BLaER1 (cell line): ENCODE results near the gene SLC29A1.

Source experiments
- H3K27ac ChIP-seq: shearing (Covaris generic); formaldehyde crosslinking; 2 replicates; pipeline ENCODE4 v1.8.1; 2022
- H3K27me3 ChIP-seq: shearing (Covaris generic); formaldehyde crosslinking; 2 replicates; pipeline ENCODE4 v1.8.1; 2022
- H3K36me3 ChIP-seq: shearing (Covaris generic); formaldehyde crosslinking; 2 replicates; pipeline ENCODE4 v1.8.1; 2022
- H3K4me1 ChIP-seq: shearing (Covaris generic); formaldehyde crosslinking; 2 replicates; pipeline ENCODE4 v1.8.1; 2022
- H3K4me2 ChIP-seq: shearing (Covaris generic); formaldehyde crosslinking; 2 replicates; pipeline ENCODE4 v1.8.1; 2022
- H3K4me3 ChIP-seq: shearing (Covaris generic); formaldehyde crosslinking; 2 replicates; pipeline ENCODE4 v1.8.1; 2022
- H3K9ac ChIP-seq: shearing (Covaris generic); formaldehyde crosslinking; 2 replicates; pipeline ENCODE4 v1.8.1; 2022
- H3K9me3 ChIP-seq: shearing (Covaris generic); formaldehyde crosslinking; 2 replicates; pipeline ENCODE4 v1.8.1; 2022
- H4K20me1 ChIP-seq: shearing (Covaris generic); formaldehyde crosslinking; 2 replicates; pipeline ENCODE4 v1.8.1; 2022
- Cebpa-rat ChIP-seq: shearing (Covaris generic); IDR thresholded peaks from 2 replicates; pipeline ENCODE4 v1.8.1; 2022

SLC29A1 gene

GRCh38 chr6:44260011-44260410 is 36.6 kb downstream of the SLC29A1 start:
- H4K20me1 ChIP-seq = peaks cover 68% of the 10 kb centered on the region
- peaks cover 68% of the 10 kb centered on the region for H3K4me1 ChIP-seq
- no peak overlapping the region for H3K4me2 ChIP-seq
- H3K9ac ChIP-seq = 0 out of 2 replicates have a peak overlapping the region, but pooled peaks have one; percentile 23
- H3K9me3 ChIP-seq = no peaks in the 10 kb centered on the region
- TF ChIP-seq Cebpa-rat = no peak
- no peaks in the 10 kb centered on the region for H3K27me3 ChIP-seq
- H3K36me3 ChIP-seq = peaks cover 55% of the 10 kb centered on the region
- H3K4me3 ChIP-seq = no peak overlapping the region
- H3K27ac ChIP-seq = no peak overlapping the region

GRCh38 chr6:44260451-44261297 is 37.3 kb downstream of the SLC29A1 start:
- no peaks in the 10 kb centered on the region for H3K27me3 ChIP-seq
- no peak overlapping the region for H3K4me2 ChIP-seq
- 0 out of 2 replicates have a peak overlapping the region, but pooled peaks have one; percentile 23 for H3K9ac ChIP-seq
- H3K4me3 ChIP-seq = no peak overlapping the region
- H3K27ac ChIP-seq = no peak overlapping the region
- H3K4me1 ChIP-seq = peaks cover 63% of the 10 kb centered on the region
- H3K9me3 ChIP-seq = no peaks in the 10 kb centered on the region
- peaks cover 61% of the 10 kb centered on the region for H4K20me1 ChIP-seq
- H3K36me3 ChIP-seq = peaks cover 48% of the 10 kb centered on the region
- no peak for TF ChIP-seq Cebpa-rat

GRCh38 chr6:44261581-44261980 is 38.2 kb downstream of the SLC29A1 start:
- H4K20me1 ChIP-seq = peaks cover 52% of the 10 kb centered on the region
- H3K36me3 ChIP-seq = peaks cover 47% of the 10 kb centered on the region
- peaks cover 62% of the 10 kb centered on the region for H3K4me1 ChIP-seq

GRCh38 chr6:44262467-44263353 is 39.3 kb downstream of the SLC29A1 start:
- H4K20me1 ChIP-seq = peaks cover 50% of the 10 kb centered on the region
- no peak for TF ChIP-seq Cebpa-rat
- peak overlapping the region; percentile 89 for H3K27ac ChIP-seq
- peaks cover 59% of the 10 kb centered on the region for H3K4me1 ChIP-seq
- peak overlapping the region; percentile 98 for H3K4me3 ChIP-seq
- H3K9ac ChIP-seq = peak overlapping the region; percentile 85
- H3K4me2 ChIP-seq = peak overlapping the region; percentile 97
- H3K36me3 ChIP-seq = peaks cover 47% of the 10 kb centered on the region
- H3K27me3 ChIP-seq = no peaks in the 10 kb centered on the region
- H3K9me3 ChIP-seq = no peaks in the 10 kb centered on the region

More at GRCh38 chr6:44261581-44261980, 38.2 kb downstream of the SLC29A1 start:
- Histone ChIP-seq H3K9me3 (no peaks in the 10 kb centered on the region), H3K9ac (peak overlapping the region; percentile 85; the same call in 1 of the 2 replicates), H3K27me3 (no peaks in the 10 kb centered on the region), H3K4me3 (no peak overlapping the region), H3K27ac (0 out of 2 replicates have a peak overlapping the region, but pooled peaks have one; percentile 89), H3K4me2 (peak overlapping the region; percentile 97)
- TF ChIP-seq Cebpa-rat = no peak

GRCh38 chr6:44263354-44264100 is 40.1 kb downstream of the SLC29A1 start:
- Histone ChIP-seq H3K4me3 (peak overlapping the region; percentile 98), H3K27ac (peak overlapping the region; percentile 89), H3K27me3 (peaks cover 6% of the 10 kb centered on the region), H3K9me3 (no peaks in the 10 kb centered on the region), H3K4me2 (peak overlapping the region; percentile 97), H4K20me1 (peaks cover 47% of the 10 kb centered on the region), H3K4me1 (peaks cover 61% of the 10 kb centered on the region), H3K9ac (peak overlapping the region; percentile 85), H3K36me3 (peaks cover 41% of the 10 kb centered on the region)
- no peak for TF ChIP-seq Cebpa-rat

- H3K4me1 ChIP-seq = peaks cover 69% of the 10 kb centered on the region
- no peak for TF ChIP-seq Cebpa-rat
Measured at GRCh38 chr6:44264154-44265006, 41.0 kb downstream of the SLC29A1 start.

GRCh38 chr6:44265007-44265721 is 41.8 kb downstream of the SLC29A1 start, which contains the start of gene NFKBIE:
NFKBIE (minus strand) TSS chr6:44265551; CDS start chr6:44265346, 205 bp downstream.
- peaks cover 74% of the 10 kb centered on the region for H3K4me1 ChIP-seq
- peaks cover 51% of the 10 kb centered on the region for H4K20me1 ChIP-seq
- peak within 1 kb of the TSS; percentile 85 for H3K9ac ChIP-seq
- H3K36me3 ChIP-seq = peaks cover 26% of the 10 kb centered on the region
- H3K9me3 ChIP-seq = no peaks in the 10 kb centered on the region
- peaks cover 22% of the 10 kb centered on the region for H3K27me3 ChIP-seq
- H3K4me3 ChIP-seq = peak within 1 kb of the TSS; percentile 98
- peak within 1 kb of the TSS; percentile 97 for H3K4me2 ChIP-seq
- peak within 1 kb of the TSS; percentile 89 for H3K27ac ChIP-seq
- no peak for TF ChIP-seq Cebpa-rat

More at GRCh38 chr6:44264154-44265006, 41.0 kb downstream of the SLC29A1 start:
- Histone ChIP-seq H3K4me3 (peak overlapping the region; percentile 98), H4K20me1 (peaks cover 49% of the 10 kb centered on the region), H3K9ac (peak overlapping the region; percentile 85), H3K4me2 (peak overlapping the region; percentile 97), H3K36me3 (peaks cover 33% of the 10 kb centered on the region), H3K27ac (peak overlapping the region; percentile 89), H3K27me3 (peaks cover 14% of the 10 kb centered on the region), H3K9me3 (no peaks in the 10 kb centered on the region)

- H3K4me3 ChIP-seq = peak overlapping the region; percentile 98
- no peak overlapping the region for H3K9ac ChIP-seq
Measured at GRCh38 chr6:44265722-44266233, 42.4 kb downstream of the SLC29A1 start.

More at GRCh38 chr6:44265722-44266233, 42.4 kb downstream of the SLC29A1 start:
- H3K4me1 ChIP-seq = peaks cover 68% of the 10 kb centered on the region
- peaks cover 28% of the 10 kb centered on the region for H3K27me3 ChIP-seq
- TF ChIP-seq Cebpa-rat = no peak
- peak overlapping the region; percentile 97 for H3K4me2 ChIP-seq
- H4K20me1 ChIP-seq = peaks cover 48% of the 10 kb centered on the region
- H3K27ac ChIP-seq = no peak overlapping the region
- no peaks in the 10 kb centered on the region for H3K9me3 ChIP-seq
- peaks cover 20% of the 10 kb centered on the region for H3K36me3 ChIP-seq
